ENCODE results near the gene TMEM95. TPM values are rescaled to one million over a fixed set of nuclear protein-coding genes. Genes with fewer than 3 reads are reported as not detected.

Gene TMEM95
- total RNA-seq, result not detected in 2 replicates

GRCh38 chr17:7355053-7355452, at the start of gene TMEM95:
Gene TMEM95, plus strand, starts transcription at chr17:7355156. Its CDS starts 49 bp downstream, at chr17:7355205.

GRCh38 chr17:7306911-7307685, 47.9 kb upstream of the TMEM95 start, which contains the start of gene EIF5A:
Gene EIF5A, plus strand, starts transcription at chr17:7307628. Its CDS starts 2,008 bp downstream, at chr17:7309636.

GRCh38 chr17:7314719-7315569, 40.0 kb upstream of the TMEM95 start, which contains the start of gene GPS2:
Gene GPS2, minus strand, starts transcription at chr17:7315360. Its CDS starts 308 bp downstream, at chr17:7315052.

GRCh38 chr17:7328840-7329373, 26.0 kb upstream of the TMEM95 start, which contains the start of gene NEURL4:
Gene NEURL4, minus strand, starts transcription at chr17:7329335. Its CDS starts 23 bp downstream, at chr17:7329312.

GRCh38 chr17:7336240-7337175, 18.4 kb upstream of the TMEM95 start, which contains the start of gene ACAP1:
Gene ACAP1, plus strand, starts transcription at chr17:7336529. Its CDS starts 206 bp downstream, at chr17:7336735.

GRCh38 chr17:7351665-7352502, 3.1 kb upstream of the TMEM95 start, which contains the start of gene KCTD11:
Gene KCTD11, plus strand, starts transcription at chr17:7352162.

GRCh38 chr17:7380855-7381683, 26.1 kb downstream of the TMEM95 start, which contains the start of gene TNK1:
Gene TNK1, plus strand, starts transcription at chr17:7381089. Its CDS starts 1,838 bp downstream, at chr17:7382927.

GRCh38 chr17:7394452-7395191, 39.7 kb downstream of the TMEM95 start, which contains the start of gene PLSCR3:
Gene PLSCR3, minus strand, starts transcription at chr17:7394525. Its CDS starts 415 bp downstream, at chr17:7394110.

GRCh38 chr17:7403977-7404736, 49.2 kb downstream of the TMEM95 start, which contains the start of gene TMEM256:
Gene TMEM256, minus strand, starts transcription at chr17:7404097. Its CDS starts 13 bp downstream, at chr17:7404084.

Other genes starting within 250 kb of the TMEM95 start
- not detected in 2 replicates for gene ASGR2, start 240.3 kb upstream of the TMEM95 start, total RNA-seq
- gene ASGR1, start 175.8 kb upstream of the TMEM95 start, total RNA-seq, result 0.23 TPM in 1 of 2 replicates, not detected in the other
- 1.4 and 5.5 TPM in 2 replicates for gene DLG4, start 135.3 kb upstream of the TMEM95 start, total RNA-seq
- 173 and 216 TPM in 2 replicates for gene ACADVL, start 135.2 kb upstream of the TMEM95 start, total RNA-seq
- gene DVL2, start 120.6 kb upstream of the TMEM95 start, total RNA-seq, result 32.6 and 39.5 TPM in 2 replicates
- 26.9 and 32.2 TPM in 2 replicates for gene PHF23, start 115.7 kb upstream of the TMEM95 start, total RNA-seq
- gene GABARAP, start 112.7 kb upstream of the TMEM95 start, total RNA-seq, result 171 and 262 TPM in 2 replicates
- 39.4 and 49.4 TPM in 2 replicates for gene CTDNEP1, start 103.4 kb upstream of the TMEM95 start, total RNA-seq
- 23.3 and 36.8 TPM in 2 replicates for gene ELP5, start 102.9 kb upstream of the TMEM95 start, total RNA-seq
- gene CLDN7, start 92.7 kb upstream of the TMEM95 start, total RNA-seq, result 7.9 and 26.0 TPM in 2 replicates
- 0.08 and 1.4 TPM in 2 replicates for gene SLC2A4, start 73.4 kb upstream of the TMEM95 start, total RNA-seq
- gene YBX2, start 60.5 kb upstream of the TMEM95 start, total RNA-seq, result 0.47 and 0.72 TPM in 2 replicates
- gene EIF5A, start 47.5 kb upstream of the TMEM95 start, total RNA-seq, result 557 and 909 TPM in 2 replicates
- gene GPS2, start 39.8 kb upstream of the TMEM95 start, total RNA-seq, result 42.7 and 70.0 TPM in 2 replicates
- gene NEURL4, start 25.8 kb upstream of the TMEM95 start, total RNA-seq, result 6.2 and 10.9 TPM in 2 replicates
- gene ACAP1, start 18.6 kb upstream of the TMEM95 start, total RNA-seq, result 3.3 and 5.6 TPM in 2 replicates
- 6.0 and 13.0 TPM in 2 replicates for gene KCTD11, start 3.0 kb upstream of the TMEM95 start, total RNA-seq
- 3.8 and 7.7 TPM in 2 replicates for gene TNK1, start 25.9 kb downstream of the TMEM95 start, total RNA-seq
- gene PLSCR3, start 39.4 kb downstream of the TMEM95 start, total RNA-seq, result 68.4 and 99.4 TPM in 2 replicates
- gene TMEM256, start 48.9 kb downstream of the TMEM95 start, total RNA-seq, result 138 and 193 TPM in 2 replicates
- 2.4 and 6.1 TPM in 2 replicates for gene NLGN2, start 52.7 kb downstream of the TMEM95 start, total RNA-seq
- not detected in 2 replicates for gene SPEM1, start 65.2 kb downstream of the TMEM95 start, total RNA-seq
- gene SPEM2, start 70.5 kb downstream of the TMEM95 start, total RNA-seq, result not detected in 2 replicates
- gene SPEM3, start 73.7 kb downstream of the TMEM95 start, total RNA-seq, result not detected in 2 replicates
- 25.2 and 30.4 TPM in 2 replicates for gene TMEM102, start 80.3 kb downstream of the TMEM95 start, total RNA-seq
- gene FGF11, start 84.4 kb downstream of the TMEM95 start, total RNA-seq, result 7.5 and 17.3 TPM in 2 replicates
- 9.8 and 14.8 TPM in 2 replicates for gene CHRNB1, start 89.9 kb downstream of the TMEM95 start, total RNA-seq
- gene ZBTB4, start 124.5 kb downstream of the TMEM95 start, total RNA-seq, result 25.9 and 36.8 TPM in 2 replicates
- not detected in 2 replicates for gene SLC35G6, start 126.3 kb downstream of the TMEM95 start, total RNA-seq
- 31.9 and 33.7 TPM in 2 replicates for gene POLR2A, start 129.2 kb downstream of the TMEM95 start, total RNA-seq
- gene TNFSF12, start 193.9 kb downstream of the TMEM95 start, total RNA-seq, result 8.8 and 10.3 TPM in 2 replicates
- gene TNFSF13, start 203.6 kb downstream of the TMEM95 start, total RNA-seq, result 0.80 and 5.9 TPM in 2 replicates
- gene SENP3, start 206.8 kb downstream of the TMEM95 start, total RNA-seq, result 56.2 and 86.9 TPM in 2 replicates
- gene CD68, start 224.5 kb downstream of the TMEM95 start, total RNA-seq, result 23.4 and 57.7 TPM in 2 replicates
- 138 and 153 TPM in 2 replicates for gene MPDU1, start 228.7 kb downstream of the TMEM95 start, total RNA-seq
- gene SOX15, start 234.9 kb downstream of the TMEM95 start, total RNA-seq, result 141 and 207 TPM in 2 replicates